Astrocyte (in vitro differentiated cells and primary cell): ENCODE results near the gene RPS23.

Experiments used
- EZH2 ChIP-seq: IDR thresholded peaks from 2 replicates; pipeline ENCODE4 v1.6.1; 2012; ENCODE audit warnings: mild to moderate bottlenecking, low read length, inconsistent platforms; ENCODE audit not compliant: insufficient read depth
- TF ChIP-seq, protein P1 (sequence below): IDR thresholded peaks from 2 replicates; pipeline ENCODE4 v1.5.1; 2011; ENCODE audit warnings: low read depth, mild to moderate bottlenecking, inconsistent platforms, low read length, moderate library complexity; ENCODE audit not compliant: insufficient read depth

DNA sequence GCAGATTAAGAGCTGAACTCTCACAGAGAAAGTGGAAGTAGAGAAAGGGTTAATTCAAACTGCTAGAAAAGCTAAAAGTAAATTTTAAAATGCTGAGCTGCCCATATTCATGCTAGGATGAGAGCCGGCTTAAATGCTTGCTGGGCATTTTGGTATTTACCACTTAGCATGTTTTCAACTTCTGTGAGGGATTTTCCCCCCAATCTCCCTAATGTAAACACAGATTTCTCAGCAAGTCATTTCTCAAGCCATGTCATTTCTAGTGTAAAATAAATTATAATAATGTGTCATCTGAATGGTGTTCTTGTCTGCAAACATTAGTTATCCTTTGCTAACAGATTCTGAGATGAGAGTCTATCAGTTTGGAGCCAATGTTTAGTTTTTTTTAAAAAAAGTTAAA, 22.3 kb downstream of the RPS23 start:
- TF ChIP-seq, protein P1, sequence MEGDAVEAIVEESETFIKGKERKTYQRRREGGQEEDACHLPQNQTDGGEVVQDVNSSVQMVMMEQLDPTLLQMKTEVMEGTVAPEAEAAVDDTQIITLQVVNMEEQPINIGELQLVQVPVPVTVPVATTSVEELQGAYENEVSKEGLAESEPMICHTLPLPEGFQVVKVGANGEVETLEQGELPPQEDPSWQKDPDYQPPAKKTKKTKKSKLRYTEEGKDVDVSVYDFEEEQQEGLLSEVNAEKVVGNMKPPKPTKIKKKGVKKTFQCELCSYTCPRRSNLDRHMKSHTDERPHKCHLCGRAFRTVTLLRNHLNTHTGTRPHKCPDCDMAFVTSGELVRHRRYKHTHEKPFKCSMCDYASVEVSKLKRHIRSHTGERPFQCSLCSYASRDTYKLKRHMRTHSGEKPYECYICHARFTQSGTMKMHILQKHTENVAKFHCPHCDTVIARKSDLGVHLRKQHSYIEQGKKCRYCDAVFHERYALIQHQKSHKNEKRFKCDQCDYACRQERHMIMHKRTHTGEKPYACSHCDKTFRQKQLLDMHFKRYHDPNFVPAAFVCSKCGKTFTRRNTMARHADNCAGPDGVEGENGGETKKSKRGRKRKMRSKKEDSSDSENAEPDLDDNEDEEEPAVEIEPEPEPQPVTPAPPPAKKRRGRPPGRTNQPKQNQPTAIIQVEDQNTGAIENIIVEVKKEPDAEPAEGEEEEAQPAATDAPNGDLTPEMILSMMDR = no peak
- TF ChIP-seq EZH2 = no peak
